Forelimb muscle (tissue), 1 donor: Measurements from ENCODE around the gene CDC14C. TPM values are rescaled to one million over a fixed set of nuclear protein-coding genes. Genes with fewer than 3 reads are reported as not detected.

Experiments
- DNase-seq: peaks from one replicate; pipeline ENCODE4 v3.0.0-alpha.2; 2013; ENCODE audit warnings: low read depth
- polyA plus RNA-seq: library from polyadenylated mRNA; unstranded; fragments of 120-200 nt; gene quantifications from one replicate; pipeline ENCODE4 v1.2.1, GENCODE V29; 2013; ENCODE audit not compliant: insufficient read length

Gene CDC14C
- polyA plus RNA-seq, 1 donor: not detected

DNA sequence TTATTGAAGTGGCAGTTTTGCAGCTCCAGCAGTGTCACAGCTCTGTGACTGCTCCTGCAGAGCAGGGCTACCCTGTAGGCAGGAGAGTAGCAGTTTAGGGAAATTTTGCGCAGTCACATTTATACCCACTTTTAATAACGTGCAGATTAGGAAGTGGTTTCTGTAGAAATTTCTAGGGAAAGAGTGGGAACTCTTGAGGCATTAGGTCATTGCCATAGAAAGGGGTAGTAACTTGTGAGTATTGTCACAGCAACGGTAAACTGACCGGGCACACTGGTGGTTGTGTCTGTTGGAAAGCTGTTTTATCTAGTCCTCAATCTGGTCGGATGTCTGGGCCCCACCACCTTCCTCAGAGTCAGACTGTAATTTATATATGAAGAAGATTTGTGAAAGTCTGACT, 51.9 kb downstream of the CDC14C start:
- no peak for DNase-seq

DNA sequence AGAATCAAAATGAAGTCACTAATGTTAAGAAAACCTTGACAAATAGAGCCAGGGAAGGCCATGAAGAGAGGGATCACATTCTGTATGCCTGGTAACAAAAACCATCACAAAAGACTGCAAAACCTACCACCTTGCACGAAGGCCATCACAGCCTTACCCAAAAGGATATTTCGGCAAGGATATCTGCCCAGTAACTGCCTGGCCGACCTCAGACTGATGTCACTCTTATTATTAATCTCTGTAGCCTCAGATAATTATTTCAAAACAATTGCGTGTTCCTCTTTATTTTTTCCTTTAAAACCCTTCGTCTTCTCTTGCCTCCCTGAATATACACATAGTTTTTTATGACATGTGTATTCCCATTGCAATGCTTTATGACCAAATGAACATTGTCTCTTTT, 52.5 kb downstream of the CDC14C start:
- no peak for DNase-seq
